Adrenal gland (tissue), 12 donors: ENCODE measurements around the gene ZNF71. TPM values are rescaled to one million over a fixed set of nuclear protein-coding genes. Genes with fewer than 3 reads are reported as not detected.

ENCODE experiments used
- DNase-seq, 7 donors: peaks; one replicate each; pipeline ENCODE4 v3.0.0-alpha.2; 2019 to 2020
- H3K27ac ChIP-seq, 5 donors: fragments of 200-600 bp; sonication (generic) in 4 of 5; 1 replicate in 3 of 5; 2 replicates in 2 of 5; pipeline versions ENCODE4 v1.5.1 to v1.8.0; 2016 to 2020; ENCODE audit warnings: mild to moderate bottlenecking in 1 of 5
- H3K27me3 ChIP-seq: fragments of 200-600 bp; 2 replicates; pipeline ENCODE4 v1.8.0; 2021
- H3K36me3 ChIP-seq, 2 donors: fragments of 200-600 bp; replicated peaks in 1 of 2; 1 replicate in 1 of 2; 2 replicates in 1 of 2; pipeline versions ENCODE4 v1.5.1 to v1.8.0; 2018 to 2022
- H3K4me1 ChIP-seq, 2 donors: fragments of 200-600 bp; replicated peaks in 1 of 2; 1 replicate in 1 of 2; 2 replicates in 1 of 2; pipeline versions ENCODE4 v1.5.1 to v1.8.0; 2018 to 2021
- H3K4me3 ChIP-seq, 4 donors: fragments of 200-600 bp; sonication (generic) in 3 of 4; one replicate each; pipeline ENCODE4 v1.5.1; 2016 to 2018
- H3K9me3 ChIP-seq, 3 donors: fragments of 200-600 bp; sonication (generic) in 1 of 3; replicated peaks in 1 of 3; 1 replicate in 2 of 3; 2 replicates in 1 of 3; pipeline versions ENCODE4 v1.5.1 to v1.8.0; 2016 to 2021
- CTCF ChIP-seq, 6 experiments: fragments of 450-650 bp in 4 of 6; fragments of 200-600 bp in 2 of 6; sonication (generic) in 1 of 6; IDR thresholded peaks; 1 replicate in 5 of 6; 2 replicates in 1 of 6; pipeline versions ENCODE4 v1.5.1 to v1.8.0; 2016 to 2021; ENCODE audit warnings: antibody characterized with exemption in 6 of 6, mild to moderate bottlenecking in 2 of 6, moderate library complexity in 1 of 6
- POLR2A ChIP-seq, 2 donors: fragments of 450-650 bp; IDR thresholded peaks; one replicate each; pipeline ENCODE4 v1.6.1; 2017; ENCODE audit warnings: antibody characterized with exemption in 2 of 2, mild to moderate bottlenecking in 2 of 2, moderate library complexity in 1 of 2
- WGBS, 4 donors: extraction: QIAGEN DNeasy Blood & Tissue Kit in 2 of 4; methylation state at CpG; one replicate each; pipeline versions ENCODE4 v1.1.5 to v1.1.7; 2013 to 2017; 5-methylcytosine and 5-hydroxymethylcytosine counted together
- intact Hi-C, 2 donors: fragments of 100-400 bp; cut with DNase I; formaldehyde crosslinking; loops; one replicate each; pipeline versions ENCODE4 v1.14.1 to v1.15.0; 2022 to 2023
- polyA plus RNA-seq, 3 donors: library from polyadenylated mRNA; stranded (reverse); fragments of 200-250 nt in 2 of 3; fragments of 350-450 nt in 1 of 3; fragmentation: Illumina TruSeq in 1 of 3; extraction: RNeasy Lipid Tissue Mini Kit (QIAGEN cat#74804) in 1 of 3; gene quantifications; one replicate each; pipeline ENCODE4 v1.2.3, GENCODE V29; 2013 to 2014
- total RNA-seq, 9 donors: library from RNA; depleted of rRNA in 4 of 9; stranded (reverse); fragments of >200 nt in 4 of 9; fragments of 120-200 nt in 1 of 9; fragmentation: NEBNext Ultra II Directional in 1 of 9; extraction: Animal tissue kit (Norgen Biotek cat#: 25700) in 1 of 9; gene quantifications; one replicate each; pipeline versions ENCODE4 v1.1.0 to v1.2.4, GENCODE V29; 2013 to 2023
- donor health status: healthy with polysubstance abuse.
- donor health status: Bipolar disorder and iron deficiency.
- donor health status: DM: yes; HTN: yes; CAD: no.
- donor health status: DM: no; HTN: no; CAD: no.
- donor health status: DM: no; HTN: no; CAD: no.
- donor health status: DM: yes; HTN: yes; CAD: no.

ZNF71 gene
- total and polyA plus RNA-seq, 12 donors, result 2.3 to 8.4 (median 5.5) TPM

- Histone ChIP-seq H3K27ac (no peak overlapping the region), H3K4me1 (no peaks in the 10 kb centered on the region), H3K27me3 (peaks cover 3% of the 10 kb centered on the region), H3K36me3 (no peaks in the 10 kb centered on the region), H3K9me3 (no peaks in the 10 kb centered on the region), H3K4me3 (no peak overlapping the region)
- 7 to 34% (median 13%) methylated on average over 4 to 21 of the region's 21 CpGs for WGBS, 4 donors
- DNase-seq, result peak; percentile 79 to 89 (median 87)
- TF ChIP-seq POLR2A (IDR thresholded peaks at IDR 0.05), result no peak
- TF ChIP-seq CTCF (IDR thresholded peaks at IDR 0.05), result no peak
- intact Hi-C loops, result no loop called here
Observed at GRCh38 chr19:56637976-56638555, 43.0 kb downstream of the ZNF71 start.

- TF ChIP-seq POLR2A (IDR thresholded peaks at IDR 0.05) (no peak), CTCF (IDR thresholded peaks at IDR 0.05) (no peak)
- Histone ChIP-seq H3K9me3 (no peaks in the 10 kb centered on the region), H3K4me3 (no peak overlapping the region), H3K27me3 (peaks cover 11% of the 10 kb centered on the region), H3K4me1 (no peaks in the 10 kb centered on the region), H3K36me3 (no peaks in the 10 kb centered on the region), H3K27ac (no peak overlapping the region)
- intact Hi-C loops, result no loop called here
- 28 to 41% (median 38%) methylated on average over 7 of the region's 7 CpGs for WGBS, 4 donors
- DNase-seq, result no peak
Observed at GRCh38 chr19:56639217-56639616, 44.1 kb downstream of the ZNF71 start.

- 4 to 11% (median 6%) methylated on average over 27 to 60 of the region's 60 CpGs for WGBS, 4 donors
- intact Hi-C loops, result no loop called here
- Histone ChIP-seq H3K9me3 (no peaks in the 10 kb centered on the region), H3K27ac (no peak within 1 kb of the TSS), H3K27me3 (peaks cover 11% of the 10 kb centered on the region), H3K4me3 (no peak within 1 kb of the TSS), H3K36me3 (no peaks in the 10 kb centered on the region), H3K4me1 (no peaks in the 10 kb centered on the region)
- DNase-seq, result no peak
- no peak for TF ChIP-seq CTCF (IDR thresholded peaks at IDR 0.05)
- TF ChIP-seq POLR2A (IDR thresholded peaks at IDR 0.05), result no peak
Observed at GRCh38 chr19:56642711-56643459, 47.8 kb downstream of the ZNF71 start, which contains the start of gene SMIM17. Gene SMIM17, plus strand, starts transcription at chr19:56643159. Its CDS starts 2,509 bp downstream, at chr19:56645668.

- DNase-seq, result no peak
- H3K4me1 ChIP-seq, result no peaks in the 10 kb centered on the region
- H3K36me3 ChIP-seq, result no peaks in the 10 kb centered on the region
- intact Hi-C loops, result no loop called here
- no peaks in the 10 kb centered on the region for H3K9me3 ChIP-seq
- H3K4me3 ChIP-seq, result no peak overlapping the region
- 14 to 21% (median 17%) methylated on average over 6 to 25 of the region's 25 CpGs for WGBS, 4 donors
- H3K27ac ChIP-seq, result no peak overlapping the region
- TF ChIP-seq CTCF (IDR thresholded peaks at IDR 0.05), result no peak
- no peak for TF ChIP-seq POLR2A (IDR thresholded peaks at IDR 0.05)
- H3K27me3 ChIP-seq, result peaks cover 11% of the 10 kb centered on the region
Observed at GRCh38 chr19:56643460-56643955, 48.4 kb downstream of the ZNF71 start.
